Measurements from ENCODE around the gene MAMLD1.

Gene MAMLD1

DNA sequence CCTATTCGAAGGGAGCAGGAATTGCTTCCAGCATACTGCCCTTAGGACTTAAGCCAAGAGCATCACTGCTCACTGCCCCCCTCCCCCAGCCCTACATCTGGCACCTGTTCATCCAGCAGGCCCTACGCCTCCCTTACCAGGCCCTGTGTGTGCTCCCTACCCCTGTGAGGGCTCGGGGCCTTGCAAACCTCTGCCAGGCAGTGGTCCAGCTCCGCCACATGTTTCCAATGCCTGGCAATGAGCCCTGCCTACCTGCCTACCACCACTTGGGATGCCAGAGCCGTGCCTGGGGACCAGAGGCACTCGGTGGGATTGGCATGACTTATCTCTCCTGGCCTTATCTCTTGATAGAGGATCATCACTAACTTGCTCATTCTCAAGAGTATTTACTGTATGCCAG is 177.8 kb downstream of the MAMLD1 start:
- Histone ChIP-seq H3K36me3 (0 out of 22 replicates have a peak, but pooled peaks cover 0 to 4% (median 0%) of the 10 kb centered on the region in 11 experiments), H3K9me3 (replicated peaks in 1 of 11) (peaks cover 24 to 45% (median 39%) of the 10 kb centered on the region in 11 experiments), H3K4me3 (no peak overlapping the region), H3K27ac (no peak overlapping the region), H3K27me3 (no peaks in the 10 kb centered on the region), H3K4me2 (peak overlapping the region in 6 of 11 experiments; percentile 45 to 92 (median 83); a peak in 5 of 22 replicates), H3K9ac (no peak overlapping the region), H3K4me1 (peaks cover 10 to 59% (median 41%) of the 10 kb centered on the region in 10 experiments; a peak in 18 of 20 replicates), H4K20me1 (no peaks in the 10 kb centered on the region)
- TF ChIP-seq Cebpa-rat (IDR thresholded peaks at IDR 0.05): no peak

DNA sequence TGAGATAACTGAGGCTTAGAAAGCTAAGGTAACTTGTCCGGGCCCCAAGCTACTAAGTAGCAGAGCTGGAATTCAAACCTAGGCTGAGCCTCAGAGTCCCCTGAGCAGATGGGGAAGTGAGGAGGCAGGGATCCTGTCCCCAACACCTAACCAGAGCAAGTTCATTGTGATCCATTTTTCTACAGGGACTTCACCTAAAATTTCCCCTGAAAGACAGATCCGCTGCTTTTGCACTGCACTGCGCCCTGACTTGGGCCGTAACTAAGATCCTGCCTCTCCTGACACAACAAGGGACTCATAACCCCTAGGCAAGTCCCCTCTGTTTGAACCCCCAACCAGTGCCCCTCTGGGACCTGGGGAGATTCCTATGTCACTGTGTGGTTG is 179.7 kb downstream of the MAMLD1 start:
- peaks cover 5 to 26% (median 20%) of the 10 kb centered on the region in 11 experiments; a peak in 19 of 22 replicates for H3K9me3 ChIP-seq (replicated peaks in 1 of 11)
- H3K4me2 ChIP-seq: peak overlapping the region; percentile 15 to 92 (median 73); a peak in 20 of 22 replicates
- H3K4me3 ChIP-seq: no peak overlapping the region
- no peaks in the 10 kb centered on the region for H3K27me3 ChIP-seq
- 0 out of 22 replicates have a peak overlapping the region, but pooled peaks of 1 of the 11 experiments have one; percentile 5 for H3K27ac ChIP-seq
- H3K4me1 ChIP-seq: peaks cover 28 to 74% (median 60%) of the 10 kb centered on the region in 10 experiments
- H3K9ac ChIP-seq: peak overlapping the region in 3 of 11 experiments; percentile 9 to 21 (median 12); a peak in 2 of 22 replicates
- no peaks in the 10 kb centered on the region for H3K36me3 ChIP-seq
- TF ChIP-seq Cebpa-rat (IDR thresholded peaks at IDR 0.05): no peak
- H4K20me1 ChIP-seq: no peaks in the 10 kb centered on the region

DNA sequence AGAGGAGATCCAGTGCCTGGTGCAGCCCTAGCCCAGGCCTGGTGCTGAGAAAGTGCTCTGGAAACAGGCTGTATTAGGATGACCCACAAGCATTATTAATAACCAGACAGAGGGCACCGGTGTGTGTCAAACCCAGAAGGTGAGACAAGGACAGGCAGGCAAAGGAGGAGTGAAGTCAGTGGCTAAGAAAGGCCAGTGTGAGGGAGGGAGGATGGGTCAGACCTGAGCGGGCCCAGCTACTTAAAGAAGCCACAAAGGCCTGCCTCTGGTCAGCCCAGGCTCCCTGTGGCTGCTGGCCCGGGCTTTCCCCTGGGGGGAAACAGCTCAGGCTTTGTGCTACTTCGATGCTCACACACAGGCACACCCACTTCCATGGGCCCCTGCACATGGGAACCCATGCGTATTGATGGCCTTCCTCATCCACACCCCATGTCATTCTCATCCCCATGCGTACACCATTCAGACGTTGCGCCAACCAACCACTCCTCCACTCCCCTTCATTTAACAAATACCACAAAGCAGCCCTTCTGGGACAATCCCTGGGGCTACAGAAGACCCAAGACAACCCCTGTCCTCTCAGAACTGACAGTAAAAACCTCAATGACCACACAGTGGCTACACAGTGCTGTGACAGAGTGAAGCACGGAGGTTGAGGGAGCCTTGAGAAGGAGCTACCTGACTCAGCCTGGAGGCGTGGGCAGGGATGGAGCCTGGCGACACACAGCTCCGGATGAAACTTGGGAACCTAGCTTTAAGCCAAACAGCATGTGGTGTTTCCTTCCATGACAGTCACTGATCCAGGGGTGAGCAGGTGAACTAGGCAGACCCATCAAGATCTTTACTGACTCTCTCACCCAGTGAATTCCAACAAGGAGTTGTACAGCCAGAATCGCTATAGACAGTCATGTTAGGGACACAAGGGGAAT is 180.4 kb downstream of the MAMLD1 start:
- peak overlapping the region in 1 of 11 experiments; percentile 5; a peak in 1 of 22 replicates for H3K27ac ChIP-seq
- H4K20me1 ChIP-seq: no peaks in the 10 kb centered on the region
- no peaks in the 10 kb centered on the region for H3K36me3 ChIP-seq
- H3K4me2 ChIP-seq: peak overlapping the region; percentile 15 to 92 (median 73); a peak in 20 of 22 replicates
- no peak overlapping the region for H3K4me3 ChIP-seq
- TF ChIP-seq Cebpa-rat (IDR thresholded peaks at IDR 0.05): no peak
- H3K9me3 ChIP-seq (replicated peaks in 1 of 11): peaks cover 4 to 19% (median 14%) of the 10 kb centered on the region in 11 experiments; a peak in 13 of 22 replicates
- peaks cover 34 to 76% (median 67%) of the 10 kb centered on the region in 10 experiments for H3K4me1 ChIP-seq
- H3K9ac ChIP-seq: peak overlapping the region in 3 of 11 experiments; percentile 9 to 21 (median 12); a peak in 3 of 22 replicates
- H3K27me3 ChIP-seq: no peaks in the 10 kb centered on the region

DNA sequence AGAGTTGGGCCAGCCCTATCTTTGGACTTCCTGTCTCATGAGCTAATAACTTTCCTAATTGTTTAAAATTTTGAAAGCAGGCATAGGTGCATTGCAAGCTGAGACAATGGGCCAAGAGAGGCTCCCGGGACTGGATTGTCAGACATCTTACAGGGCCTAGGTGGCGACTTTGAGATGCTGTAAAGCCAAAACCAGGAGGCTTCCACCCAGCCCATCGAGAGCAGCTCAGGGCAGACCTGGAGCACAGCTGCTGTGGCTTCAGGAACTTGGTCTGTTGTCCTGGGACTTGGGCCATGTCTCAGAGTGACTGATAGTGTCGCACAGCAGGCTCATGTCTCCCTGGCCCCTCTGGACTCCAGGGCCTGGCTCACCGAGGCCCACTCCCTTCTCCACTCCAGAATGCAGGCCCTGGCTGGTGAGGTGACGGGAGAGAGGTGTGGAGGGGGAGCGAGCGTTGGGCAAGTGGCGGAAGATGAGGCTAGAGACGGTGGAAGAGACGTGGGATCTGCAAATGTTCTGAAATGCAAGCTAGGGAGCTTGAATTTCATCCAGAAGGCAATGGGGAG is 181.2 kb downstream of the MAMLD1 start:
- Histone ChIP-seq H3K27me3 (no peaks in the 10 kb centered on the region), H3K9me3 (replicated peaks in 1 of 11) (peaks cover 2 to 11% (median 6%) of the 10 kb centered on the region in 11 experiments; a peak in 9 of 22 replicates), H3K27ac (peak overlapping the region in 1 of 11 experiments; percentile 7; a peak in 1 of 22 replicates), H3K4me2 (peak overlapping the region in 9 of 11 experiments; percentile 51 to 92 (median 73); a peak in 18 of 22 replicates), H3K4me1 (peaks cover 42 to 81% (median 70%) of the 10 kb centered on the region in 10 experiments), H4K20me1 (no peaks in the 10 kb centered on the region), H3K9ac (no peak overlapping the region), H3K4me3 (no peak overlapping the region), H3K36me3 (no peaks in the 10 kb centered on the region)
- no peak for TF ChIP-seq Cebpa-rat (IDR thresholded peaks at IDR 0.05)

DNA sequence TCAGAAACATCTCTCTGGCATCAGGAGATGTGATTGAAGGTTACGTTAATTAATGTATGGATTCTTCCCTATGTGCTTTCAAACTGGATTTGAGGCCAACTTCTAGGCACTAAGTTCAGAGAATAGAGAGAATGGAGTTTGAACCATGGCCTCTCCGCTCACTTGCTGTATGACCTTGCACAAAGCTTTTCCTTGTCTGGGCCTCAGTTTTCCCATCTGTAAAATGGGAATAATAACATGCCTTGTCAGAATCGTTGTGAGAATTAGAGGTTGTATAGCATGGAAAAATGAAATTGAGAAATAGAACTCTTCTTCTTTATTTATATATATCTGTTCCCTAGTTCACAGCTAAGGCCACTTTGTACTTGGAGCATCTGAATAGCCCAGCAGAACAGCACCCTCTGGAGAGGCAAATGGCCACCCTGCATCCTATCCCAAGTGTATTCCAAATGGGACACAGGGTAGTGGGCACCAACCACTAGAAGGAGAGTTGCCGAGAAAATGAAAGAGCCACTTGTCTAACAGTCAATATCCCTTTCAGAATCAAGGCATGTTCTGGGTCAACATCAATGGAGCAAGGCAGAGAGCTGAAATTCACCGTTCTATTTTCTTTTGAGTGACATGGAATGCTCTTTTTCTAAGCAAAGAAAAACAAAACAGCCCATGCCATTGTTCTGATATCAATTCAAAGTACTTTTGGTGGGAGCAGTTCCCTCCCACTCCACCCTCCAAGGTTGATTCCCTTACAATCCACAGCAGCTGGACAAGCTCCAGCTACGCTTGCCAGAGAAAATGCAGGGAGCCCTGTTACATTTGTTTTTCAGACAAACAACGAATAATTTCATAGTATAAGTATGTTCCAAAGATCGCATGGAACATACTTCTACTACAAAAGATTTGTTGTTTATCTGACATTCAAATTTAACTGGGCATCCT is 182.0 kb downstream of the MAMLD1 start:
- Histone ChIP-seq H3K4me3 (no peak overlapping the region), H3K4me1 (peaks cover 47 to 83% (median 72%) of the 10 kb centered on the region in 10 experiments), H3K4me2 (peak overlapping the region in 7 of 11 experiments; percentile 65 to 95 (median 92); a peak in 13 of 22 replicates), H3K27me3 (no peaks in the 10 kb centered on the region), H3K9ac (no peak overlapping the region), H3K36me3 (no peaks in the 10 kb centered on the region), H4K20me1 (no peaks in the 10 kb centered on the region), H3K9me3 (replicated peaks in 1 of 11) (peaks cover 0 to 3% (median under 1%) of the 10 kb centered on the region in 11 experiments; a peak in 1 of 22 replicates), H3K27ac (no peak overlapping the region)
- no peak for TF ChIP-seq Cebpa-rat (IDR thresholded peaks at IDR 0.05)

DNA sequence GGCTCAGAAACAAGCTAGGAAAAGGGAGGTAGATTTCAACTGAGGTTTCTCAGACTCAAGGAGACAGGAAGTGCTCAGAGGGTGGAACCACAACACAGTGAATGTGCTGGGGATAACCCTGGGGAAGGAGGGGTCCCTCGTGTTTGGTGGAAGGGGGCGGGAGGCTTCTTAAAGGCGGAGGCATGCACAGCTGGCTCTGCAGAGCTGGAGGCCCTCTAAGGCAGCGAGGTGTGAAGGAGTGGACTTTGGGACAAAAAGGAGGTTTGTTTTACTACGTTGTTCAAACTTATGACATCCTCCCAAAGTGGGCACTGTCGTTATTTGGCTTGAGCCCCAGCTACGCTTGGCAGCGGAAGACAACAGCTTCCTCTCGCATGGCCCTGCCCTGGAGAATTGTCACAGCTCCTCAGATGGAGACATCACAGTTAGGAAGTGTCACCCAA is 183.6 kb downstream of the MAMLD1 start:
- H3K27me3 ChIP-seq: no peaks in the 10 kb centered on the region
- peak overlapping the region; percentile 81 to 96 (median 90) for H3K4me2 ChIP-seq
- H3K9ac ChIP-seq: peak overlapping the region in 9 of 11 experiments; percentile 66 to 76 (median 71); a peak in 17 of 22 replicates
- no peak for TF ChIP-seq Cebpa-rat (IDR thresholded peaks at IDR 0.05)
- no peaks in the 10 kb centered on the region for H4K20me1 ChIP-seq
- peak overlapping the region; percentile 67 to 81 (median 77); a peak in 20 of 22 replicates for H3K27ac ChIP-seq
- H3K9me3 ChIP-seq (replicated peaks in 1 of 11): no peaks in the 10 kb centered on the region
- H3K36me3 ChIP-seq: no peaks in the 10 kb centered on the region
- H3K4me1 ChIP-seq: peaks cover 47 to 76% (median 65%) of the 10 kb centered on the region in 10 experiments
- H3K4me3 ChIP-seq: peak overlapping the region in 8 of 10 experiments; percentile 38 to 59 (median 50); a peak in 13 of 20 replicates

DNA sequence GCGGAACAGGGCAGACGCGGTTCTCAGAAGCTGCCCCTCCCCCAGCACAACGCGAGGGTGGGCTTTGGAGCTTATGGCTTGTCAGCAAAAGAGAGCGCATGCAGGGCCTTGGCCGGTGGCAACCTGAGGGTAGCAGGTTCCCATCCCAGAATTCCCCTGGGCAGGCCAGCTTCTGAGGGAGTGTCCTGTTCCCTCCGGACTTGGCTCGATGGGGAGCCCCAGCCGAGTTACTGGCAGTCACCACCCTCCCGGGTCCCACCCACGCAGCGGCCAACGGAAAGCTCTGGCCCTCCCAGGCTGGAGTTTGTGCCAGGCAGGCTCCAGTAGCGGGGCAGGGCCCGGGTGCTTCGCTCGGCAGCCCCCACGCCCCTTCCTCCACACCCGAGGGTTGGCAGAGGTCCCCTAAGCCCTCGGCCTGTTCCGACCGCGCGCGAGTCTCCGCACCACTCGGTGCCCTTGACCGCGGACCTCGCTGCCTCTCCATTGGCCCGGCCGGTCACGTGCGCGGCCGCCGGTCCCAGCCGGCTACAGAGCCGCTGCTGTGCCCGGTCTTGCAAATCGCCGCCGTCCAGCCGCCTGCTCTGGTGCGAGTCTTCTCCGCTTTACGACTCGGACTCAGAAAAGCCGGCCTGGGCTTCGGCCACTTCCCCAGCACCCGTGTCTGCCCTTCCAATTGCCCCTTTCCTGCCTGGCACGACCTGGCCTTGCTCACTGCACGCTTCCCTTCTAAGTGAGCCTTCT is 184.4 kb downstream of the MAMLD1 start:
- H3K27ac ChIP-seq: peak overlapping the region; percentile 67 to 81 (median 77)

More for the DNA sequence above, 184.4 kb downstream of the MAMLD1 start:
- Histone ChIP-seq H3K27me3 (no peaks in the 10 kb centered on the region), H3K9me3 (replicated peaks in 1 of 11) (no peaks in the 10 kb centered on the region), H3K9ac (peak overlapping the region; percentile 57 to 76 (median 71)), H3K4me2 (peak overlapping the region; percentile 81 to 96 (median 90)), H3K4me1 (peaks cover 47 to 68% (median 60%) of the 10 kb centered on the region in 10 experiments), H3K4me3 (peak overlapping the region; percentile 17 to 59 (median 48); a peak in 19 of 20 replicates), H4K20me1 (no peaks in the 10 kb centered on the region), H3K36me3 (no peaks in the 10 kb centered on the region)
- TF ChIP-seq Cebpa-rat (IDR thresholded peaks at IDR 0.05): no peak

Data from BLaER1 treated with 17β-estradiol and CSF1 and Interleukin-3, amounts not matched to agents 10 nM and 100 nM (cell line).